T1000 (cell line): ENCODE results near the gene ANKRD63.

Experiments used
- DNase-seq: peaks from one replicate; lab custom pipeline; 2025; ENCODE audit warnings: mixed read lengths; lab: John Stamatoyannopoulos, UW

Gene ANKRD63

GRCh38 chr15:40313531-40314398, 30.9 kb upstream of the ANKRD63 start:
- DNase-seq: no peak

- DNase-seq: no peak
These were observed 29.7 kb upstream of the ANKRD63 start for GRCh38 chr15:40312370-40313158.

- DNase-seq: no peak
These were observed 28.1 kb upstream of the ANKRD63 start for GRCh38 chr15:40310993-40311392.

- no peak for DNase-seq
These were observed 27.4 kb upstream of the ANKRD63 start for GRCh38 chr15:40310001-40310959.

- no peak for DNase-seq
These were observed 26.5 kb upstream of the ANKRD63 start for GRCh38 chr15:40309344-40309862.

GRCh38 chr15:40307421-40308211, 24.8 kb upstream of the ANKRD63 start, which contains the start of gene PLCB2:
Gene PLCB2 (minus strand): TSS chr15:40307935. CDS start chr15:40307672, 263 bp downstream.
- DNase-seq: no peak

GRCh38 chr15:40306908-40307307, 24.0 kb upstream of the ANKRD63 start:
- DNase-seq: no peak

GRCh38 chr15:40306371-40306770, 23.5 kb upstream of the ANKRD63 start:
- no peak for DNase-seq

- no peak for DNase-seq
These were observed 22.4 kb upstream of the ANKRD63 start for GRCh38 chr15:40305281-40305680.

GRCh38 chr15:40303576-40303975, 20.7 kb upstream of the ANKRD63 start:
- DNase-seq: no peak

- DNase-seq: no peak
These were observed 20.1 kb upstream of the ANKRD63 start for GRCh38 chr15:40302981-40303380.

- DNase-seq: no peak
These were observed 19.5 kb upstream of the ANKRD63 start for GRCh38 chr15:40302288-40302886.

GRCh38 chr15:40301467-40302179, 18.8 kb upstream of the ANKRD63 start:
- DNase-seq: no peak

GRCh38 chr15:40300771-40301170, 17.9 kb upstream of the ANKRD63 start:
- DNase-seq: no peak

- no peak for DNase-seq
These were observed 17.5 kb upstream of the ANKRD63 start for GRCh38 chr15:40300367-40300766.

- no peak for DNase-seq
These were observed 15.5 kb upstream of the ANKRD63 start for GRCh38 chr15:40298216-40298935.

GRCh38 chr15:40297356-40297755, 14.5 kb upstream of the ANKRD63 start:
- no peak for DNase-seq

- no peak for DNase-seq
These were observed 13.8 kb upstream of the ANKRD63 start for GRCh38 chr15:40296561-40297230.
